Ureter (tissue), 1 donor: ENCODE measurements around the gene CABLES1. TPM values are rescaled to one million over a fixed set of nuclear protein-coding genes. Genes with fewer than 3 reads are reported as not detected.
A peak's percentile ranks its signal among the peaks of the same experiment; 100 is the strongest.
"Not testable (repeated sequence)": the region's sequence is repeated elsewhere in the genome, so short reads cannot be mapped to it uniquely, and the experiment has no call there.

Experiments
- DNase-seq: peaks from one replicate; pipeline ENCODE4 v3.0.0-alpha.2; 2020; ENCODE audit warnings: low spot score
- total RNA-seq: library from RNA; stranded (reverse); gene quantifications from one replicate; pipeline ENCODE4 v1.2.4, GENCODE V29; 2023
- donor health status: DM: yes; HTN: yes; CAD: no.

Gene CABLES1
- total RNA-seq = 8.1 TPM

GRCh38 chr18:23134780-23135549, at the start of gene CABLES1:
CABLES1 (plus strand) TSS chr18:23135485; CDS start chr18:23135763, 278 bp downstream.
- DNase-seq = peak; percentile 58

GRCh38 chr18:23087352-23087751, 47.9 kb upstream of the CABLES1 start:
- DNase-seq = no peak

GRCh38 chr18:23088310-23088709, 47.0 kb upstream of the CABLES1 start:
- DNase-seq = no peak

- not testable (repeated sequence) for DNase-seq
Observed at GRCh38 chr18:23091017-23091993, 44.0 kb upstream of the CABLES1 start.

- DNase-seq = no peak
Observed at GRCh38 chr18:23092121-23092520, 43.2 kb upstream of the CABLES1 start.

GRCh38 chr18:23093130-23093529, 42.2 kb upstream of the CABLES1 start:
- DNase-seq = not testable (repeated sequence)

- DNase-seq = no peak
Observed at GRCh38 chr18:23093772-23094171, 41.5 kb upstream of the CABLES1 start.

GRCh38 chr18:23094411-23095190, 40.7 kb upstream of the CABLES1 start:
- no peak for DNase-seq

- no peak for DNase-seq
Observed at GRCh38 chr18:23095463-23095862, 39.8 kb upstream of the CABLES1 start.

- not testable (repeated sequence) for DNase-seq
Observed at GRCh38 chr18:23097016-23097415, 38.3 kb upstream of the CABLES1 start.

- peak; percentile 72 for DNase-seq
Observed at GRCh38 chr18:23099621-23100020, 35.7 kb upstream of the CABLES1 start.

- DNase-seq = no peak
Observed at GRCh38 chr18:23101861-23102432, 33.3 kb upstream of the CABLES1 start.

- no peak for DNase-seq
Observed at GRCh38 chr18:23102493-23103261, 32.6 kb upstream of the CABLES1 start.

- DNase-seq = no peak
Observed at GRCh38 chr18:23103449-23103848, 31.8 kb upstream of the CABLES1 start.

- no peak for DNase-seq
Observed at GRCh38 chr18:23105030-23105429, 30.3 kb upstream of the CABLES1 start.

- DNase-seq = no peak
Observed at GRCh38 chr18:23105581-23106219, 29.6 kb upstream of the CABLES1 start.

GRCh38 chr18:23106575-23106974, 28.7 kb upstream of the CABLES1 start:
- DNase-seq = no peak

GRCh38 chr18:23107718-23108117, 27.6 kb upstream of the CABLES1 start:
- DNase-seq = no peak

GRCh38 chr18:23108496-23108895, 26.8 kb upstream of the CABLES1 start:
- no peak for DNase-seq

GRCh38 chr18:23109163-23109562, 26.1 kb upstream of the CABLES1 start:
- DNase-seq = not testable (repeated sequence)
